Caco-2 (cell line): ENCODE measurements around the gene SLC38A10. TPM values are rescaled to one million over a fixed set of nuclear protein-coding genes. Genes with fewer than 3 reads are reported as not detected.

ENCODE experiments used
- BruUV-seq: library from RNA; stranded (reverse); fragments of 400-500 nt; replicated peaks from 2 replicates; lab custom pipeline; 2021; lab: Mats Ljungman, UMichigan
- CTCF ChIA-PET: fragments of 300-600 bp; sonication (Branson Sonifier 250); formaldehyde crosslinking; loops from one replicate; lab custom pipeline; 2022; ENCODE audit warnings: antibody characterized with exemption; lab: Charles Lee
- POLR2A ChIA-PET: fragments of 300-600 bp; sonication (Branson Sonifier 250); formaldehyde crosslinking; loops from one replicate; lab custom pipeline; 2022; ENCODE audit warnings: antibody characterized with exemption; lab: Charles Lee
- DNase-seq, 2 experiments: peaks; one replicate each; pipeline versions ENCODE4 v3.0.0 to v3.0.0-alpha.2; 2020 to 2022
- H3K27me3 ChIP-seq: replicated peaks from 2 replicates; pipeline ENCODE4 v1.6.0; 2011; ENCODE audit warnings: low read length; ENCODE audit not compliant: control insufficient read depth, insufficient read depth
- H3K36me3 ChIP-seq: 2 replicates; pipeline ENCODE4 v1.5.1; 2011; ENCODE audit warnings: low read length; ENCODE audit not compliant: control insufficient read depth, insufficient read depth
- H3K4me1 ChIP-seq: fragments of 250-450 bp; sonication (Bioruptor Pico); 2 replicates; pipeline ENCODE4 v1.5.1; 2020; ENCODE audit warnings: mild to moderate bottlenecking
- H3K4me3 ChIP-seq: 2 replicates; pipeline ENCODE4 v1.5.1; 2011; ENCODE audit warnings: low read depth, mild to moderate bottlenecking, control low read depth, low read length
- H3K9me3 ChIP-seq: fragments of 250-450 bp; sonication (Bioruptor Pico); 2 replicates; pipeline ENCODE4 v1.5.1; 2020; ENCODE audit warnings: mild to moderate bottlenecking, moderate library complexity
- H3K27ac Mint-ChIP-seq: one replicate; pipeline ENCODE4 v1.8.0; 2022; ENCODE audit warnings: mixed read lengths; ENCODE audit not compliant: unreplicated experiment
- H3K27me3 Mint-ChIP-seq: one replicate; pipeline ENCODE4 v1.8.0; 2022; ENCODE audit warnings: mixed read lengths; ENCODE audit not compliant: insufficient read depth, unreplicated experiment
- H3K36me3 Mint-ChIP-seq: one replicate; pipeline ENCODE4 v1.8.0; 2022; ENCODE audit warnings: mild to moderate bottlenecking, mixed read lengths; ENCODE audit not compliant: insufficient read depth, unreplicated experiment
- H3K4me1 Mint-ChIP-seq: one replicate; pipeline ENCODE4 v1.8.0; 2022; ENCODE audit warnings: low read depth, mixed read lengths; ENCODE audit not compliant: unreplicated experiment
- H3K4me3 Mint-ChIP-seq: one replicate; pipeline ENCODE4 v1.8.0; 2022; ENCODE audit warnings: mild to moderate bottlenecking, moderate library complexity, mixed read lengths; ENCODE audit not compliant: unreplicated experiment
- H3K9me3 Mint-ChIP-seq: one replicate; pipeline ENCODE4 v1.8.0; 2022; ENCODE audit warnings: mixed read lengths; ENCODE audit not compliant: unreplicated experiment
- intact Hi-C: fragments of 100-400 bp; cut with micrococcal nuclease; formaldehyde crosslinking; loops from one replicate; pipeline ENCODE4 v1.10.0; 2022; ENCODE audit not compliant: unreplicated experiment
- total RNA-seq: library from RNA; stranded (reverse); gene quantifications from 2 replicates; pipeline ENCODE4 v1.2.3, GENCODE V29; 2022
- TF ChIP-seq, protein P1 (sequence below), 2 experiments: fragments of 200-600 bp in 1 of 2; IDR thresholded peaks; 1 replicate in 1 of 2; 2 replicates in 1 of 2; pipeline versions ENCODE4 v1.5.1 to v1.8.0; 2011 to 2022; ENCODE audit warnings: antibody characterized with exemption in 1 of 2, control low read depth in 1 of 2, inconsistent platforms in 1 of 2, low read depth in 1 of 2, low read length in 1 of 2, mild to moderate bottlenecking in 1 of 2, moderate library complexity in 1 of 2; ENCODE audit not compliant: insufficient read depth in 1 of 2, severe bottlenecking in 1 of 2, unreplicated experiment in 1 of 2

The SLC38A10 gene
- total RNA-seq, 1 experiment from 2014 or later = 137 TPM

DNA sequence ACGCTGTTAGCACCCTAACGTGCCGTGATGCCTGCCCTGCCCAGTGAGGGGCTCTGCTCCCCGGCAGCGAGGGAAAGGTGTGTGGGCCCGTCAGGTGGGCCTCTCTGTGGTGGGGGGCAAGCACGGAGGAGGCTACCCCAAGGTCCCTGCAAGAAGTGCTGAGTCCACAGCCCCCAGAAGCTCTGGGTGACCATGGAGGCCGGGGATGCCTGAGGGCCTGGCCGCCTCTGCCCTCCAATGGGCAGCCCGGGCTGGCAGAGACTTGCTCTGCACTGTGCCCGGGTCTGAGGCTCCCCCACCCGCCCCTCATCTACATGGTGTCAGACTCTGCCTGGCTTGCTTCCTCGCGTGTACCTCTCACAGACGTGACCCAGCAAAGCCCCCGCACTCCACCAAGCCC is 12.2 kb downstream of the SLC38A10 start:
- H3K36me3 ChIP-seq = no peaks in the 10 kb centered on the region; the same call in 1 of the 2 replicates

DNA sequence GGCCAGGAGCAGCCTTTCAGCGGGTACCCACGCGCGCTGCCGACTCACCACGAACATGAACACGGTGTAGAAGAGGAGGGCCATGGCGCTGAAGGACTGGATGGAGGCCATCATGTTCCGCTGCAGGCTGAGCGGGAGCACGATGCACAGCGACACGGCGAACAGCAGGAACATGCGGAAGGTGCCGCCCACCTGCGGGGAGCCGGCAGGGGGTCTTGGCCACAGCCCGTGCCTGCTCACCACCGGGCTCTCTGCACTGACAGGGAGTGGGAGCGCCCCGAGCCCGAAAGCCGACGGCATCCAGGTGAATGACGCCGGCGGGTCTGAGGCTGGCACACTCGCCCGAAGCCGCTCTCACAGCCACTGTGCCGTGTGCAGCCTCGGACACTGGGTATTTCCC is 13.0 kb downstream of the SLC38A10 start:
- no peak overlapping the region for H3K4me3 Mint-ChIP-seq
- Histone ChIP-seq H3K4me1 (no peaks in the 10 kb centered on the region), H3K4me3 (no peak overlapping the region), H3K9me3 (no peaks in the 10 kb centered on the region), H3K36me3 (no peaks in the 10 kb centered on the region; the same call in none of the 2 replicates), H3K27me3 (no peaks in the 10 kb centered on the region)
- H3K4me1 Mint-ChIP-seq = no peaks in the 10 kb centered on the region
- no TSS peak for BruUV-seq
- TF ChIP-seq, protein P1, sequence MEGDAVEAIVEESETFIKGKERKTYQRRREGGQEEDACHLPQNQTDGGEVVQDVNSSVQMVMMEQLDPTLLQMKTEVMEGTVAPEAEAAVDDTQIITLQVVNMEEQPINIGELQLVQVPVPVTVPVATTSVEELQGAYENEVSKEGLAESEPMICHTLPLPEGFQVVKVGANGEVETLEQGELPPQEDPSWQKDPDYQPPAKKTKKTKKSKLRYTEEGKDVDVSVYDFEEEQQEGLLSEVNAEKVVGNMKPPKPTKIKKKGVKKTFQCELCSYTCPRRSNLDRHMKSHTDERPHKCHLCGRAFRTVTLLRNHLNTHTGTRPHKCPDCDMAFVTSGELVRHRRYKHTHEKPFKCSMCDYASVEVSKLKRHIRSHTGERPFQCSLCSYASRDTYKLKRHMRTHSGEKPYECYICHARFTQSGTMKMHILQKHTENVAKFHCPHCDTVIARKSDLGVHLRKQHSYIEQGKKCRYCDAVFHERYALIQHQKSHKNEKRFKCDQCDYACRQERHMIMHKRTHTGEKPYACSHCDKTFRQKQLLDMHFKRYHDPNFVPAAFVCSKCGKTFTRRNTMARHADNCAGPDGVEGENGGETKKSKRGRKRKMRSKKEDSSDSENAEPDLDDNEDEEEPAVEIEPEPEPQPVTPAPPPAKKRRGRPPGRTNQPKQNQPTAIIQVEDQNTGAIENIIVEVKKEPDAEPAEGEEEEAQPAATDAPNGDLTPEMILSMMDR (IDR thresholded peaks at IDR 0.05; ENCODE audit: insufficient read depth in 1 of 2, low read depth in 1 of 2, low read length in 1 of 2, severe bottlenecking in 1 of 2, unreplicated experiment in 1 of 2) = no peak
- no peaks in the 10 kb centered on the region for H3K9me3 Mint-ChIP-seq
- intact Hi-C loops = no loop called here
- H3K36me3 Mint-ChIP-seq = peaks cover 39% of the 10 kb centered on the region
- no peak for DNase-seq
- ChIA-PET CTCF (no interaction called here), POLR2A (no interaction called here)
- H3K27me3 Mint-ChIP-seq = no peaks in the 10 kb centered on the region
- no peak overlapping the region for H3K27ac Mint-ChIP-seq

More for the DNA sequence above, 12.2 kb downstream of the SLC38A10 start:
- H3K9me3 Mint-ChIP-seq = no peaks in the 10 kb centered on the region
- Histone ChIP-seq H3K4me3 (no peak overlapping the region), H3K4me1 (no peaks in the 10 kb centered on the region), H3K9me3 (no peaks in the 10 kb centered on the region), H3K27me3 (no peaks in the 10 kb centered on the region)
- intact Hi-C loops = no loop called here
- DNase-seq = no peak
- no peak overlapping the region for H3K27ac Mint-ChIP-seq
- TF ChIP-seq, protein P1 (IDR thresholded peaks at IDR 0.05; ENCODE audit: insufficient read depth in 1 of 2, low read depth in 1 of 2, low read length in 1 of 2, severe bottlenecking in 1 of 2, unreplicated experiment in 1 of 2) = no peak
- no TSS peak for BruUV-seq
- H3K36me3 Mint-ChIP-seq = peaks cover 36% of the 10 kb centered on the region
- H3K27me3 Mint-ChIP-seq = no peaks in the 10 kb centered on the region
- ChIA-PET CTCF (no interaction called here), POLR2A (no interaction called here)
- H3K4me1 Mint-ChIP-seq = no peaks in the 10 kb centered on the region
- no peak overlapping the region for H3K4me3 Mint-ChIP-seq

DNA sequence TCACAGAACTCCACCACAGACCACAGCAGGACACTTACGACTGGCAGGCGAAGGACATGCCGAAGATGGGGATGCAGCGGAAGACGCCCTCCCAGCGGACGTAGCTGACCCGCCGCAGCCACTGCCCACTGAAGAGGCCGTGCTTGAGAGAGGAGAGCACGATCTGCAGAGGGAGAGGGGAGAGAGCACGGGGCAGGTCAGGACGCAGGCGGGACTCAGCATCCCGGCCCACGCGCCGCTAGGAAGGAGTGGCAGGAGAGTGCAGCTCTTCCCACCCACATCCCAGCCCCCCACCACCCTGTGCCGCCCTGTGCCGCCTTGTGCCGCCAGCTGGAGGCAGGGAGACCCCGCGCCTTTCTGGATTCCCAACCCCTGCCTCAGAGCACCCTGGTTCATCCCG is 14.5 kb downstream of the SLC38A10 start:
- Histone ChIP-seq H3K9me3 (no peaks in the 10 kb centered on the region), H3K27me3 (no peaks in the 10 kb centered on the region), H3K4me3 (no peak overlapping the region), H3K4me1 (no peaks in the 10 kb centered on the region), H3K36me3 (peaks cover 2% of the 10 kb centered on the region)
- no peak overlapping the region for H3K27ac Mint-ChIP-seq
- TF ChIP-seq, protein P1 (IDR thresholded peaks at IDR 0.05; ENCODE audit: insufficient read depth in 1 of 2, low read depth in 1 of 2, low read length in 1 of 2, severe bottlenecking in 1 of 2, unreplicated experiment in 1 of 2) = no peak
- H3K27me3 Mint-ChIP-seq = no peaks in the 10 kb centered on the region
- peaks cover 47% of the 10 kb centered on the region for H3K36me3 Mint-ChIP-seq
- intact Hi-C loops = no loop called here
- BruUV-seq = no TSS peak
- ChIA-PET POLR2A (no interaction called here), CTCF (interaction anchor here (1.2 kb wide), 1 partner anchor 204 kb away, joined by 6 read pairs; no protein-coding TSS in a partner anchor)
- no peak for DNase-seq
- H3K4me3 Mint-ChIP-seq = no peak overlapping the region
- H3K4me1 Mint-ChIP-seq = no peaks in the 10 kb centered on the region
- no peaks in the 10 kb centered on the region for H3K9me3 Mint-ChIP-seq
